ENCODE measurements around the gene SLC5A2.

- TF ChIP-seq CTCF (IDR thresholded peaks at IDR 0.05; ENCODE audit: poor library complexity) (peak; percentile 18), EZH2 (IDR thresholded peaks at IDR 0.05; ENCODE audit: borderline replicate concordance) (no peak)
Observed at GRCh38 chr16:31455601-31456314, 27.2 kb upstream of the SLC5A2 start.
